ENCODE results near the gene OR52K1.

The OR52K1 gene

DNA sequence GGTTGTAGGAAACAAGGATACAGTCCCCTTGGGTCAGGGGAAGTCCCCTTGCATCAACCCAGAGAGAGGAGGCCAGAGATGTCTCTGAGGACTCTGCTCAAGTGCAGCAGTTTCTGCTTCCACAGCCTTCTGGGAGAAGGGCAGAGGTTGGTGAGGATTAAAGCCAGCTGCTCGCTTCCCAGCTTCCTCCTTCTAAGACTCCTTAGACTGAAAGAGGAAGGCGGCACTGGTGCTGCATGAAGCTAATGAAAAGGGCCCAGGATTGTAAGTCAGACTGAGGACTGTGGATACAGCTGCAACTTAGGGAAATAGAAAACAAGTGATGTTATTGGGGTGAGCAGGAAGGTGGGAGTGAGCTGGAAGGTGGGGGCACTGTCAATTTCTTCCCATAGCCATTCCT is at the start of gene OR52K1:
TSS of gene OR52K1 (plus strand) at position 202 of the 400 bp plus-strand sequence. CDS start 6,255 bp downstream, outside the sequence.
- no peak for DNase-seq (ENCODE audit: low read depth in 4 of 4, low spot score in 1 of 4)

DNA sequence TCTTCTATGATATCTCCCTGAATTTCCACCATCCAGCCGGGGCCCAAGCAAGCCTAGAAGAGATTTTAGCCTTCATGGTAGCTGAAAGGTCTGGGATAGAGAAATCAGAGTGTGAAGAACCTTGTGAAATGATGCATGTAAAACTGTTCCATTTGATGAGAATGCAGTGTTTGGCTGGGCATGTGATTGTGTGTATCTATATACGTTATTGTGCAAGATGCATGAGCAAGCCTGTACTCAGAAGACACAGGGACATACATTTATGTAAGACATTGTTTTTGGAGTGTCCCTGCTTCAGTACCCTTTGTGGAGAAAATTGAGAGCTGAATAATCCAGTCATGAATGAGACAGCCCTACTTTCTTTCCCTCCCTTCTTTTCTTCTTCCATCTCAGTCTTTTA is 48.6 kb upstream of the OR52K1 start:
- no peak for DNase-seq (ENCODE audit: low read depth in 4 of 4, low spot score in 1 of 4)

DNA sequence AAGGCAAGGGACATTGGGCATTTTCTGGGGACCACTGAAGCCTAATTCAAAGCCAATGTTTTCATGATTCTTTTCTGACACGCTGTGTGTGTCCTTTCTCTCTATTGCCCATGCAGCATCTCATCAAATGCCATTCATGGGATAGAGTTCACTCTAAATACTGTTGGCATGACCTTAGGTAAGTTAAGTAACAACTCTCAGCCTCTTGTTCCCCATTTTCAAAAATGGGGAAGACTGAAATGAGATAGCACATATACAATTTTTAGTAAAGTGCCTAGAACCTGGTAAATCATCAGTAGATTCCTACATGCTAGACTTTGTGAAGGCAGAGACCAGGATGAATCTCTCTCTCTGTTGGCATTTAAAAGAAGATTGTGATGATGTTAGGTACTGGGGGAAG is 46.0 kb upstream of the OR52K1 start:
- DNase-seq (ENCODE audit: low read depth in 4 of 4, low spot score in 1 of 4), result no peak

DNA sequence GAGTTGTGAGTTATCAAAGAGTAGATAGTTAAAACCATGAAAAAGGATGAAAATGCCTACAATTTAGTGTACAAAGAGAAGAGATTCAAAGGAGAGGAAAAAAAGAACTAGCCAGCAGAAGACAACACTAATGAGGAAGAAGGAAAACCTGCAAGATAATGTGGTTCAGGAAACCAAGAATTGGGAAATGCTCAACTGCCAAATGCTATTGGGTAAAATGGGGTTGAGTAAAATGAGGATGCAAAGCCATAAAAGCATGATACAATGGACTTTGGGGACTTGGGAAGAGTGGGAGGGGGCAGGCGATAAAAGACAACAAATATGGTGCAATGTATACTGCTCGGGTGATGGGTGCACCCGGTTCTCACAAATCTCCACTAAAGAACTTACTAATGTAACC is 40.9 kb upstream of the OR52K1 start:
- DNase-seq (ENCODE audit: low read depth in 4 of 4, low spot score in 1 of 4), result no peak

DNA sequence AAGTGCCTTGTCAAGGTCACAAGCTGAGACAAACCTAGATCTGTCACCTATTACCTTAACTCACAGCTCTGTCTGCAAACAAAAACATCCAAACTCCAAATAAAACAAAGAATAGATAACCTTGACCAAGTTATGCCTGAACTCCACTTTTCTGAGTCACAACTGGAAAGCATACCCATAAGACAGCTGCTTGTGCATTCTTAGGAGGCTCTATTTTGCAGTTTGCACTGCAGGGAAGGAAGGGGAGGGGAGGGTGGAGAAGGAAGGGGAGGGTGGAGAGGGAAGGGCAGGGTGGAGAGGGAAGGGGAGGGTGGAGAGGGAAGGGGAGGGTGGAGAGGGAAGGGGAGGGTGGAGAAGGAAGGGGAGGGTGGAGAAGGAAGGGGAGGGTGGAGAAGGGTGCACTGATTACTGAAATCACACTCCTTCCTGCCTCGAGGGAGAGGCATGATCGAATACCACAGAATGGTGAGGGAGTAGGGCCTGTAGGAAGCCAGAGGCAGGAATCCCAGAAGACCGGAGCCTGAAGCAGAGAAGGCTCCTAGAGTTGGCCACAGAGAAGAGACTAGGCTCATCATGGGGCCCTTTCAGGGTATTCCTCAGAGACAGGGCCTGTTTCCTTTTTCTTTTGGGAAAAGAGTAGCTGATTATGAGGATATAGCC is 39.1 kb upstream of the OR52K1 start:
- DNase-seq (ENCODE audit: low read depth in 4 of 4, low spot score in 1 of 4), result no peak

DNA sequence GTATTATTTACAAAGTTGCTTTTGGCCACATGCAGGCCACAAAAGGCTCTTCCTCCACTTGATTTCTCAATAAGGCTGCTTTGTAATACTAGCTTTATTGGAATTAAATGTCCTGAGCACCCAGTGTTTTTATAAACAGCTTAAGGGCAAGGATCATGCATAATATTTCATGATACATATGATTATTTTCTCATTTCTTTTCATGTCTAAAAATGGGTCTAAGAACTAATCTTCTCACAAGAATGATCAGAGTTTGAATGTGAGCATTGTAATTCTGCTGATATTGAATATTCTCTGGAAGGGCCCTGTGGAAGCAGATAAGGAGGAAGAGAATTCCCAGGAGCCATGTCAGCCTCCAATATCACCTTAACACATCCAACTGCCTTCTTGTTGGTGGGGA is 33.5 kb upstream of the OR52K1 start, which contains the start of gene OR52K2:
TSS of gene OR52K2 (plus strand) at position 301 of the 400 bp plus-strand sequence. CDS start at position 346, 45 bp downstream.
- no peak for DNase-seq (ENCODE audit: low read depth in 4 of 4, low spot score in 1 of 4)

DNA sequence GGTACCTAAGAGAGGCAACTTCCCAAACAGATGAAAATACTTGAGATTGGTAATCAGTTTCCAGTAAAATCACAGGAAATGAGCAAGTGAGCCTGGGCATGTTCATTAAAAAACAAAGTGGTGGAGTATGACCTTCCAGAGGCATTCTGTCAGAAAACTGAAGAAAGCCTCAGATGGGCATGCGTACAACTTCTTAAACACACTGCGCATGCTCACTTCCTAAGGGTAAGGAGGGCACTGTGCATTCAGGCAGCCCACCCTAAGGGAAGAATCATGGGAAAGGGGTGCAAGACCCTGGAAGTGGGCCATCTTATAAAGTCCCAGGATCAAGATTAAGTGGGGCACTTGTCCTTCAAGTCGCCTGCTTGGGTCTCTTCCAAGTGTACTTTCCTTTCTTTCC is 29.3 kb upstream of the OR52K1 start:
- no peak for DNase-seq (ENCODE audit: low read depth in 4 of 4, low spot score in 1 of 4)

DNA sequence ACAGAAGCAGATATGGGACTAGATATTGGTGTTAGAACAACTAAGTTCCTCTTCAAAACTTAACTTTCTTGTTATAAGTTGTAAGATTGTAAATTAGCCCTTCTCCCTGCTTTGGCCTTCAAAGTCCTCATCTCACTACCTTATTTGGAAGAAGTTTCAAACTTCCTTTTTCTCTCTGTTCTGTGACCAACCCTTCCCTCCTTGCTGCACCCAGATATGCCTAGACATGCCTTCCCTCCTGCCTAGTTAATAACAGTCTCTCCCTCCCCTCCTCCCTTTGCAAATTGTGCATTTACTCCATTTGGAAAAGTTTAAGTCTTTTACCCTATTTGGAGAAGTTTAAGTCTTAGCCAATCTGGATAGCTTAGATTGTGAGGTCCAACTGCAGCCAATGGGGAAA is 28.4 kb upstream of the OR52K1 start:
- DNase-seq (ENCODE audit: low read depth in 4 of 4, low spot score in 1 of 4), result no peak

DNA sequence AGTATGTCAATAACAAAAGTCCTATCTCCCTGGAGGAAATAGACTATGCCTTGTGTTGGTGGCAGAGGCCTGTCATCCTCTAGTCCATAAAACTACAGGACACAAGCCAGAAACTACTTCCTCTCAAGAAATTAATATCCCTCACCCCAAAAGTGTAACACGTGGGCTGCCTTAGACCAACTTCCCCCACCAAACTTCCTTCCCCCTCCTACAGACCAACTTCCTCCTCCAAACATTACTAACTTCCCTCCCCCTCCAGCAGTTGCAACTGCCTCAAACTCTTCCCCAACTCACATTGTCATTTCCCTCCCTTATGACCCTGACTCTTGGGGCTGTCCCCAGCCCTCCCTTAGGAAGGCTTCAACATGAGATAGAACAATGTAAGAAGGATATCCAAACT is 27.0 kb upstream of the OR52K1 start:
- DNase-seq (ENCODE audit: low read depth in 4 of 4, low spot score in 1 of 4), result no peak

DNA sequence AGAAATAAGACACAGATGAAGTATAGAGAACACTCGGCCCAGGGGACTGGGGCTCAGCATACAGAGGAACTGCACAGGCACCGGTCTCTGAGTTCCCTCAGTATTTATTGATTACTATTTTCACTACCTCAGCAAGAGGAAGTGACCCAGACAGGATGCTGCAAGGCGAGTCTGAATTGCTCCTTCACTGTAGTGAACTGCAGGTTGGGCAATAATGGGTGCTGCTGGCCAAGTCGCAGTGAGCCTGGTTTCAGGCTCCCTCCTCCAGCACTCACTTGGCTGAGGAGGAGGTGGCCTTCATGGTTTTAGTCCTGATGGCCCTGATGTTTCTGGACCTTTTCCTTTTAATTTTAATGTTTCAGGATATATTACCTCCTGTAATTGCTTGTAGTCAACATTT is 22.9 kb upstream of the OR52K1 start:
- DNase-seq (ENCODE audit: low read depth in 4 of 4, low spot score in 1 of 4), result no peak

DNA sequence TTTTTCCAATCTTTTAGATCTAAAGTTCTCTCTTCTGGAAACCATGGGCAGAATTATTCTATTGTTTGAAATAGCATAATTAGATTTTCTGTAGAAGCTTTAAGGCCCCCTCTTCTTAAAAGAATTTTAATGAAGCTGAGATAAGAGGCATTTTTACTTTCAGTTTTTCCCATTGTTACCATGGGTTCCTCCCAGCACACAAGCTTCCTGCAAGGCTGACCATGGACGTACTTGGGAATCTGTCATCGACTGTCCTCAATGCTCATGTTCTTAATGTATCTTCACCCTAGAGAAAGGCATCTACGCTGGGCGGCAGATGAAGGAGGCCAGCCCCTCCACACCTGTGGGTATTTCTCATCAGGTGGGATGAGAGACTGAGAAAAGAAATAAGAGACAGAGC is 22.3 kb upstream of the OR52K1 start:
- DNase-seq (ENCODE audit: low read depth in 4 of 4, low spot score in 1 of 4), result no peak

DNA sequence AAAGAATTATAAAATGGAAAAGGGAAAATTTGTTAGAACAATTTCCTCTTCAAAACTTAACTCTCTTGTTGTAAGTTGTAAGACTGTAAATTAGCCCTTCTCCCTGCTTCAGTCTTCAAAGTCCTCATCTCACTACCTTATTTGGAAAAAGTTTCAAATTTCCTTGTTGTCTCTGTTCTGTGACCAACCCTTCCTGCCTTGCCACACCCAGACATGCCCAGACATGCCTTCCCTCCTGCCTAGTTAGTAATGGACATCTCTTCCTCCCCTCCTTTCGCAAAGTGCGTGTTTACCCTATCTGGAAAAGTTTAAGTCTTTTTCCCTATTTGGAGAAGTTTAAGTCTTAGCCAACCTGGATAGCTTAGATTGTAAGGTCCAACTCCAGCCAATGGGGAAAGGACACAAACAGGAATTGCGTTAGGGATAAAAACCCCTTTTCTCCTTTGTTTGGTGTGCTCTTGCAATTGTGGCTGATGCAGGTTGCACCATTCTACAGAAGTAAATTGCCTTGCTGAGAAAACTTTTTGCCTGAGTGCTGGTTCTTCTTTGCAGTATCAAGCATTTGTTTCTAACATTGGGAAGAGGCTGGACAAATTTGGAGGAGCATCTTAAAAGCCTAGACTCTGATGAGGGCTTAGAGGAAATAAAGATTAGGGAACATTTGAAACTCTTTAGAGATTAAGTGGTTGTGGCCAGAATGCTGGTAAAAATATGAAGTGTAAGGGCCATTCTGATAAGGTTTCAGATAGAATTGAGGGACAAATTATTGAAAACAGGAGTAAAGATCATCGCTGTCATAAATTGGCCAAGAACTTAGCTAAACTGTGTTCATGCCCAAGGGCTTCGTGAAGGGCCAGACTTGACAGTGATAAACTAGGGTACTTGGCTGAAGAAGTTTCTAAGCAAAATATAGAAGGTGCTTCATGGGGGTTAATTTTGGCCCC is 18.0 kb upstream of the OR52K1 start:
- no peak for DNase-seq (ENCODE audit: low read depth in 4 of 4, low spot score in 1 of 4)

DNA sequence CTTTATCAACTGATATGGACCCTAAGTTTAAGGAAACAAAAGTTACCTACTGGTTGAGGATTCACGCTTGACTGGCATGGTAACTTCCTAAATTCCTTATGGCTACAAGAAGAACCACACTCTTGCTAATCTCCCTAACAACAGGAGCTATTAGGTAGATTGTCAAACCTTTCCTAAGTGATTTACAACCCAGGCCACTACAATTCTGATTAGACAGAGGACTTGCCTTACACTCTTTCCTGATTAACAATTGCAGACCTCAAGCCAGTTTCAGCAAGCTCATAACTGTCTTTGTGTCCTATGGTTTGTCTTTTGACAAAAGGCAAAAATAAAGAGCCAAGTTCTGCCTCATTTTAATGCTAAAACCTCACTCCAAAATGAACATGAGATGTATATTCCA is 17.0 kb upstream of the OR52K1 start:
- no peak for DNase-seq (ENCODE audit: low read depth in 4 of 4, low spot score in 1 of 4)

DNA sequence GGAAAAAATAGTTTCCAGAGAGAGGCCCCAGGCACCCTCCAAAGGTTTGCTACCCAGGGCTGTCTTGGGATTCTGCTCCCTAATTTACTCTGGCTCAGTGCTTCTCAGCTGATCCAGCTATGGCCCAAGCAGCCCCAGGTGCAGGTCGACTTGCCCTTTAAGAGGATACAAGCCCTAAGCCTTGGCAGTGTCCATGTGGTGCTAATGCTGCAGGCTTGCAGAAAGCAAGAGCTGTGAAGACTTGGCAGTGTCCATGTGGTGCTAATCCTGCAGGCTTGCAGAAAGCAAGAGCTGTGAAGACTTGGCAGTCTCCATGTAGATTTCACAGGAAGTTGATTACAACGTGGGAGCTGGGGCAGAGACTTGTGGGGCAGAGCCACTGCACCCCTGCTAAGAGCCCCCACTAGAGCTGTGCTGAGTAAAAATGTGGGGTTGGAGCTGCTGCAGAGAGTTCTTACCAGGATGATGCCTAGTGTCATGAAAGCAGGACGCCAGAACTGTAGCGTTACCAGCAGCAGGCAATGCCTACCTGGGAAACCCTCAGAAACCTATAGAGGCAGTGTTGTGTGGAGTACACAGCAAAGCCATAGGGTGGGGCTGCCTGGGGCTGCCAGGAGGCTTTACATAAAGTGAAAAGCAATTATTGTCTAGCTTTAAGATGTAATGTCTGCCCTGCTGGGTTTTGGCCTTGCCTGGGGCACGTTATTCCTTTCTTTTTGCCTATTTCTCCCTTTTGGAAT is 16.1 kb upstream of the OR52K1 start:
- DNase-seq (ENCODE audit: low read depth in 4 of 4, low spot score in 1 of 4), result no peak

DNA sequence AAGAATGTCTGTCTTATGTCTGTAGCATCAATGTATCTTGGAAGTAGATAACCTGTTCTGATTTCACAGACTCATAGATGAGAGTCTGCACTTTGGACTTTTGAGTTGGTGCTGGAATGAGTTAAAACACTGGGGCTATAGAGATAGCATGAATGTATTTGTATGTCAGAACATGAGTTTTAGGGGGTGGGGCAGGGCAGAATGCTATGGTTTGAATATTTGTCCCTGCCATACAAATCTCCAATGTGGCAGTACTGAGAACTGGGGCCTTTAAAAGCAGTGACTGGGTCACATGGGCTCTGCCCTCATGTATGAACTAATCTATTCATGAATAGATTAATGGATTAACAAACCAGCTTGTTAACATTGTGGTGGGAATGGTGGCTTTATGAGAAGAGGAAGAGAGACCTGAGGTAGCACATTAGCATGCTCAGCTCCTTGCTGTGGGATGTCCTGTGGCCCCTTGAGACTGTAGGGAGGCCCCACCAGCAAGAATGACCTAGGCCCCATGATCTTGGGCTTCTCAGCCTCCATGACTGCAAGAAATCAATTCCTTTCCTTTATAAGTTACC is 15.5 kb upstream of the OR52K1 start:
- no peak for DNase-seq (ENCODE audit: low read depth in 4 of 4, low spot score in 1 of 4)

DNA sequence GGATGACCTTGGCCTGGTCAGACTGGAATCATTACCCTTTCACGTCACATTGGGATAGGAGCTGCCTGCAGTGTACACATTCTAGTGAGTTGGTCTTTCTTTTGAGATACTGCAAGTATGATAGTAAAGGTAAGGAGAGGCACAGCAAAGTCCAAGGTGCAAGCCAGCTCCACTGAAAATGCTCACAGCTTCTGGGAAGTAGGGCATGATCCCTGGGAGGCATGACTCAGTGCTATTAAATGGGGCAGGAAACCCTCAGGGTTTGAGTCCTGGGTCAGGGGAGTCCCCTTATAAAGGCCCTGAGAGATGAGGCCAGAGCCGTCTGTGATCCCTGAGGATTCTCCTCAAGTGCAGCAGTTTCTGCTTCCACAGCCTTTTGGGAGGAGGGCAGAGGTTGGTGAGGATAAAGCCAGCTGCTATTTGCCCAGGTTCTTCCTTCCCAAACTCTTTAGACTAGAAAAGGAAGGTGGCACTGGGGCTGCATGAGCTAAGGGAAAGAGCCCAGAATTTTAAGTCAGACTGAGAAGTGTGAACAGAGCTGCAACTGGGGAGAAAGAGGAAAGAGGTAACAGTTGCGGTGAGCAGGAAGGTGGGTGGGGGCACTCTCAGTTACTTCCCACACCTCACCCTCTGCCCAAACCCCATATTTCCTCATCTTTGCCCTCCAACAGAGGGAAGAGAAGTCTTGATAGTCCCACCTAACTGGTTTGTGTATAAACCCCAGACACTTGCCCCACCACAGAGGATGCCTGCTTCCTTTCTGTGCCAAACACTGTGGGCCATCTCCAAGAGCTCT is 14.4 kb upstream of the OR52K1 start:
- no peak for DNase-seq (ENCODE audit: low read depth in 4 of 4, low spot score in 1 of 4)

DNA sequence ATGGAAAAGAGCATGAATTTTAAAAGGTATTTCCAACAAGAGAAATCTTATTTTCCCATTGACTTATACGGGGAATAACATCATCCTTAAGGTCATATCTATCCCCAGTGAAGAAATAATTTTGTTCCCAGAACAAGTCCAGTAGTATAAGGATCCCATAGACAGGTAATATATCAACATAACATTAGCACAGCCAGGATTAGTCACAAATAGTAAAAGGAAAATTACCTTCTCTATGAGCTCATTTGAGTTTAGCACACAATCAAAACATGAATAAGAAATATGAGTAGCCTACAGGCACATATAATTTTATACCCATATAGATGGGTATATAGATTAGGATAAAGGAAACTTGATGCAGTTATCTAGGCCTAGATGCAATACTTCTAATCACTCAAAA is 2.8 kb upstream of the OR52K1 start:
- no peak for DNase-seq (ENCODE audit: low read depth in 4 of 4, low spot score in 1 of 4)

DNA sequence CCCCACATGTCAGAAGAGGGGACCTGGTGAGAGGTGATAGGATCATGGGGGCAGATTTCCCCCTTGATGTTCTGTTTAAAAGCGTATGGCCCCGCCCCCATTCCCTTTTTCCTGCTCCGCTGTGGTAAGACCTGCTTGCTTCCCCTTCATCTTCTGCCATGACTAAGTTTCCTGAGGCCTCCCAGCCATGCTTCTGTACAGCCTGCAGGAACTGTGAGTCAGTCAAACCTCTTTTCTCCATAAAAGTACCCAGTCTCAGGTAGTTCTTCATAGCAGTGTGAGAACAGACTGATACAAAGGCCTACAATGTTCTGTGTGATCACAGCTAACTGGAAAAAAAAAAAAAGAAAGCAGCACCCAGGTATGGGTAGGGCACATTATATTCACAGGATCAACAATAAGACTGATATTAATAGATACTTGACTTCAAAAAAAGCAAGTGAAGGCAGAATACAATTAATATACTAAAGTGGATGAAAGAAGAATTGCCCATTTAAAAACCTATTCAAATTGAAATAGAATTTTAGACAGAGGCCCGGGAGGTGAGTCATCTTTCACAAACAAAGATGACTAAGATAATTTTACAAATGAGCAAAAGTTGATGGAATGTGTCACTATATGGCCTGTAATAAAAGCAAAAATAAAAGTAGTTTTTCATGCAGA is 1.7 kb upstream of the OR52K1 start:
- DNase-seq (ENCODE audit: low read depth in 4 of 4, low spot score in 1 of 4), result no peak

DNA sequence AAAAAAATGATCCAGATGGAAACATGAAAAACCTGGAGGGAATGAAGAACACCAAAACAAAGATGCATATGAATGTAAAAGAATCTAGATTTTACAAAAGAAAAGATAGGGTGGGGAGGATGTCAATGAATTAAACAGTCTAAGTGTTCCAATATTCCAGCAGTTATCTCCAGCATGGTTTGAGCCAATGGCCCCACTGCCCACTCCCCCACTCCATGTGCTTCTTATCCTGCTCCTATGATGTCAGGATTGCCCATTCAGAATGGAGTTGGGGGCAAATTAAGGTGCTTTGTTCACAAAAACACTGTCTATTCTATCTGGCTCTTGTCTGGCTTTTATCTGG is 1.2 kb upstream of the OR52K1 start:
- DNase-seq (ENCODE audit: low read depth in 4 of 4, low spot score in 1 of 4), result no peak

DNA sequence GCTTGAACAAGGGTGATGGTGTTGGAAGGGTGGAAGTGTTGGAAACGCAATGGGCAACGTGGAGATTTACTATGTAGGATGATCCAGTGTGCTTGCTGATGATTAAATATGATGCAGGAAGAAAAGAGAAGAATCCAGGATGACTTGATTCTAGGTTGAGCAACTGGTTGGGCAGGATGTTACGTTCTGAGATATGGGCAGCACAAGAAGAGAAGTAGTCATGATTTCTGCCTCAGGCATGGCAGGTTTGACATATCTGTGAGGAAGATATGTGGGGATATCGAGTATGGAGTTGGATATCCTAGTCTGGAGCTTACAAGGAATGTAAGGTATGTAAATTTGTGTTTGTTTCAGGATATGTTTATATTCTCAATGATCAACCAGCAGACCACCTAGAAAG is 1.9 kb downstream of the OR52K1 start:
- DNase-seq (ENCODE audit: low read depth in 4 of 4, low spot score in 1 of 4), result no peak
